T47D (cell line): ENCODE data around the gene SULT2A1.
"Not testable (repeated sequence)": the region's sequence is repeated elsewhere in the genome, so short reads cannot be mapped to it uniquely, and the experiment has no call there.

Experiments used
- DNase-seq, 2 experiments: peaks; one replicate each; pipeline versions ENCODE4 v3.0.0 to v3.0.0-alpha.2; 2011 to 2012; ENCODE audit warnings: low read depth in 1 of 2, low spot score in 1 of 2
- JUND ChIP-seq: IDR thresholded peaks from 2 replicates; pipeline ENCODE4 v1.6.1; 2012; ENCODE audit warnings: low read depth
- in situ Hi-C: cut with HindIII; loops from 2 replicates; pipeline ENCODE4 v1.10.0; 2016; ENCODE audit warnings: low sequenced_read_pairs, low pct_unique_long_range_greater_than_20kb

Gene SULT2A1, protein sequence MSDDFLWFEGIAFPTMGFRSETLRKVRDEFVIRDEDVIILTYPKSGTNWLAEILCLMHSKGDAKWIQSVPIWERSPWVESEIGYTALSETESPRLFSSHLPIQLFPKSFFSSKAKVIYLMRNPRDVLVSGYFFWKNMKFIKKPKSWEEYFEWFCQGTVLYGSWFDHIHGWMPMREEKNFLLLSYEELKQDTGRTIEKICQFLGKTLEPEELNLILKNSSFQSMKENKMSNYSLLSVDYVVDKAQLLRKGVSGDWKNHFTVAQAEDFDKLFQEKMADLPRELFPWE

DNA sequence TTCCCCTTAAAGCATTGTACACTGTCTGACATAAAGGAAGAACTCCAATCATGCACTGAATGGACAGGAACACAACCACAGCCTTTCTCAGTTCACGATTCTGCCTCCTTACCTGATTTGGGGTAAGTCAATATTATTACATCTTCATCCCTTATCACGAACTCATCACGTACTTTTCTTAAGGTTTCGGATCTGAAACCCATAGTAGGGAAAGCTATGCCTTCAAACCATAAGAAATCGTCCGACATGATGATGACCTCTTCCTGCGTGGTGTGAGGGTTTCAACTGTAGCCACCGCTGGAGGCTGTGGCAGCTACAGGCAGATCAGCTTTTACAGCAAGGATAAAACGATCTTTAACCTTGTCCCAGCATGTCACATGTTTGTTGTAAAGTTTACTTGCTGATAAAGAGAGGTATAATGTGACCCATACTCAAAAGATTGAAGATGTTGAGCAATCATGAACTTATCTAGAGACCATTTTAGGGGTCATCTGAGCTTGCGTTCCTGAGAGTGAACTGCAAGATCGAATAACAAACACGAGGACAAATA is at the start of gene SULT2A1:
Gene SULT2A1 (minus strand): TSS at position 306 of the 550 bp plus-strand sequence. CDS start 58 bp downstream, at position 248.
- in situ Hi-C loops = no loop called here
- no peak for DNase-seq
- TF ChIP-seq JUND = no peak

DNA sequence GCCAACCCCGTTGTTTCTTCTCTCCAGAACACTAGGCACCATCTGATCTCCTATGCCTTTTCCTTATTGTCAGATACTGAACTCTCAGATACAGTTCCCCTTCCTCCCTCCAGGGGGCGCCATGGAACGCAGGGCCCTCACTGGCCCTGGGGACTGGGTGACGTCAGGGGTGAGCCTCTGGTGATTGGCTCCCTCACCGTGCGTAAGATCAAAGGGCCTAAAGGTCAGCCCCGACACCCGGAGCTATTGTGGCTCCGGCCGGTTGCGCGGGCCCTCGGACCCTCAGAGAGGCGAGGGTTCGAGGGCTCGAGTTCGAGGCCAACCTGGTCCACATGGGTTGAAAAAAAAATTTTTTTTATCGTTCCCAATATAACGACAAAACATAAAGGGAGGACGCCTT is 42.5 kb upstream of the SULT2A1 start:
- DNase-seq, in situ Hi-C loops: not testable (repeated sequence)

DNA sequence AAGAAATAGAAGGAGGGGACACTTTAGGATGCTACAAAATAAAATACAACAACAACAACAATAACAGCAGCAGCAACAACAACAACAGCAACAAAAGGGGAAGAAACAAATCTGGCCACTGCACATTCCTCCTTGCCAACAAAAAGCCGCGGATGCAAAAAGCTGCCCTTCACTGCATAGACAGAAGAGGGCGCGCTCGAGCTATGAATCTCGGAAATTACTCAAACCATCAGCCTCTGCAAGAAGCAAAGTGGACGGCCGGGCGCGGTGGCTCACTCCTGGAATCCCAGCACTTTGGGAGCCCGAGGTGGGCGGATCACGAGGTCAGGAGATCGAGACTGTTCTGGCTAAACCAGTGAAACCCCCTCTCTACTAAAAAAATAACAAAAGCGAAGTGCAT is 34.0 kb upstream of the SULT2A1 start:
- in situ Hi-C loops, DNase-seq: not testable (repeated sequence)

DNA sequence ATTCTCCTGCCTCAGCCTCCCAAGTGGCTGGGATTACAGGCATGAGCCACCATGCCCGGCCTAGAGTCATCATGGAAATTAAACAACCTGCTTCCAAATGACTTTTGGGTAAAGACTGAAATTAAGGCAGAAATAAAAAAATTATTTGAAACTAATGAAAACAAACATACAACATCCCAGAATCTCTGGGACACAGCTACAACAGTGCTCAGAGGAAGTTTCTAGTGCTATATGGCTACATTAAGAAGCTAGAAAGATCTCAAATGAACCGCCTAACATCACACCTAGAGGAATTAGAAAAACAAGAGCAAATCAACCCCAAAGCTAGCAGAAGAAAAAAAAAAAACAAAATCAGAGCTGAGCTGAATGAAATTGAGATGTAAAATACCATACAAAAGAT is 24.1 kb upstream of the SULT2A1 start:
- in situ Hi-C loops, DNase-seq: not testable (repeated sequence)

DNA sequence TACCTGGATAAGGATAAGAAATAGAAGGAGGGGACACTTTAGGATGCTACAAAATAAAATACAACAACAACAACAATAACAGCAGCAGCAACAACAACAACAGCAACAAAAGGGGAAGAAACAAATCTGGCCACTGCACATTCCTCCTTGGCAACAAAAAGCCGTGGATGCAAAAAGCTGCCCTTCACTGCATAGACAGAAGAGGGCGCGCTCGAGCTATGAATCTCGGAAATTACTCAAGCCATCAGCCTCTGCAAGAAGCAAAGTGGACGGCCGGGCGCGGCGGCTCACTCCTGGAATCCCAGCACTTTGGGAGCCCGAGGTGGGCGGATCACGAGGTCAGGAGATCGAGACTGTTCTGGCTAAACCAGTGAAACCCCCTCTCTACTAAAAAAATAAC is 23.2 kb upstream of the SULT2A1 start:
- in situ Hi-C loops = not testable (repeated sequence)

DNA sequence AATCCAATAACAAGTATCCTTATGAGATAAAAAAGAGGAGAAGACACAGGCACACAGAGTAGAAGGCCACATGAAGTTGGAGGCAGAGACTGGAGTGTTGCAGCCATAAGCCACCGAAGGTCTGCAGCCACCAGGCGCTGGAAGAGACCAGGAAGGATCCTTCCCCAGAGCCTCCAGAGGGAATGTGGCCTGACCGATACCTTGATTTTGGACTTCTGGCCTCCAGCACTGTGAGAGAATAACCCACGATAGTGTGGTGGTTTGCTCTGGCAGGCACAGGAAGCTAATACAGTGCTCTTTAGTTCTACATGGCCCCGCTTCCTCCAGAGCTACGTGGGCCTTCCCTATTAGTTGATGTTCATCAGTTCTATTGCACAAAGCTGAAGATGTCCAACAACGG is 15.3 kb upstream of the SULT2A1 start:
- no peak for DNase-seq
- TF ChIP-seq JUND = no peak
- in situ Hi-C loops = no loop called here

More for the DNA sequence above, 23.2 kb upstream of the SULT2A1 start:
- DNase-seq = not testable (repeated sequence)

DNA sequence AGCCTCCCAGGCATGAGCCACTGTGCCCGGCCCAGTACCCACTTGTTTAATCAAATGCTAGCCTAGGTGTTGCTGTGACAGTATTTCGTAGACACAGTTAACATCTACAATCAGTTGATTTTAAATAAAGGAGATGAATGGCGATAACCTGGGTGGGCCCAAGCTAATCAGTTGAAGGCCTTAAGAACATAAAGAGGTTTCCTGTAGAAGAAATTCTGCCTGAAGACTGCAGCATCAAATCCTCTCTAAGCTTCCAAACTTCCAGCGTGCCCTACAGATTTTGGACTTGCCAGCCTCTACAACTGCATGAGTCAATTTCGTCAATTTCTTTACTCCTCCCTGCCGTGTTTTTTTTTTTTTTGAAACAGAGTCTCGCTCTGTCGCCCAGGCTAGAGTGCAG is 13.2 kb upstream of the SULT2A1 start:
- in situ Hi-C loops = no loop called here
- DNase-seq = no peak
- TF ChIP-seq JUND = no peak

DNA sequence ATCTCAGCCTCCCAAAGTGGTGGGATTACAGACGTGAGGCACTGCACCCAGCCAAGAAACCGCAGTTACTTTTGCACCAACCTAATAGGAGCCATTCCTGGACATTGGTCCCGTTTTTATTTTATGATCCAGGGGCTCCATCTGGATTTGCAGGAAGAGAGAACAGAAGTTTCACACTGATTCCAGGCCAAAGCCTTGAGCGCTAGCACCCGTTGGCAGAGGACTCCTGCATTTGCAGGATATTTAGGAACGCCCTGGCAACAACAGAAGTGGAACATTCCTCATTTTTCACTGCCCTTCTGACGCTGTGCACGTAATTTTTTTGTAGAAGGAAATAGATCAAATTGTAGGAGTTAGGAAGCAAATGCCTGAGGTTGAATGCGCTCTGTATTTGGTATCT is 11.7 kb upstream of the SULT2A1 start:
- DNase-seq = no peak
- in situ Hi-C loops = no loop called here
- no peak for TF ChIP-seq JUND

DNA sequence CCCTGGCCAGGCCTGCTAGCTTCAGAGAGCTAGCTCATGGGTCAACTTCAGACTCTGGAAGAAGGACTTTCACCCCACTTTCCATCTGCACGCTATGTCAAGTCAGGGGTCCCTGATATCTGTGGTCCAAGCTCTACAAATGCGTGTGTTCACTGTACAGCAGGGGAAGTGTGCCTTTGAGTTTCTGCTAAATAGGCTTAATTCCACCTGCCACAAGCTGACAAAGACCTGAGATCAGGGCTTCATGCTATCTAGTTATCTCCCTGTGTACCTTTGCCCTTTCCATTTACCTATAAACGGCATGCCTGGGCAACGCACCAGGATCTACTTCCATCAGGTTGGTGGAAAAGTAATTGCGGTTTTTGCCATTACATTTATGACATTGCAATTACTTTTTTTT is 10.7 kb upstream of the SULT2A1 start:
- DNase-seq = no peak
- in situ Hi-C loops = no loop called here

DNA sequence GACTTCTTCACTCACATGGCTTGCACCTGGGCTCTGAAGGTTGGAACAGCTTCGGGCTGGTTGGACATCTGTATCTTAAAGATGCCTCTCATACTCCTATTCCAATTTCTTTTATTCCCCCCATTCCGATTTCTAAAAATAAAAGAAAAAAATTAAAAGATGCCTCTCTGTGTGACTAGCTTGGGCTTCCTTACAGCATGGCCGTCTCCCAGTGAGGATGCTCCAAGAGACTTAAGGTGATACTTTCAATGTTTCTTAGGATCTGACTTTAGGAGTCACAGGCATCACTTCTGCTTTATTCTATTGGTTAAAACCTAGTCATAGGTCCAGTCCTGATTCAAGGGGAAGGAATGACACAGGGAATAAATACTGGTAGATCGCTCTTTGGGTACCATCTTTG is 9.9 kb upstream of the SULT2A1 start:
- in situ Hi-C loops = no loop called here
- DNase-seq = no peak
- no peak for TF ChIP-seq JUND

More for the DNA sequence above, 10.7 kb upstream of the SULT2A1 start:
- TF ChIP-seq JUND = no peak

DNA sequence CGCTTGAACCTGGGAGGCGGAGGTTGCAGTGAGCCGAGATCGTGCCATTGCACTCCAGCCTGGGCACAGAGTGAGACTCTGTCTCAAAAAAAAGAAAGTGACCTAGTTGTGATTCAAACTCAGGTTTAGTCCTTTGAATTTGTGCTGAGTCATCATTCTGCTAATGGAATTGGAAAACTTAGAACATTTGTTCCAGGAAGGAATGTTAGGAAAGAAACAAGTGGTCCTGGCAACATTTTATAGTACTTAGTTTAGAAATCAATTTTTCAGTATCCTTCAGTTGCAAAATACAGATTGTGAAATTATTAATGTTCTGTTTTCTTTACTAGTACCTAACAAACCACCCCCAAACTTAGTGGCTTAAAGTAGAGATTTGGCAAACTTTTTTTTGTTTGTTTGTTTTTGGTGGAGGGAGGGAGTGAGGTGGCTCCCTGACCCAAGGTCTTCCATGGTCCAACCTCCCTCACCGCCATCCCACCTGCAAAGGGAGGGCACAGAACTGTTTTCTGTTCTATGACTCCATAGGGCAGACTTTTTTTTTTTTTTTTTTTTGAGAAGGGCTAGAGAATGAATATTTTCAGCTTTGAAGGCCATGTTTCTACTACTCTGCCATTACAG is 9.2 kb upstream of the SULT2A1 start:
- no peak for TF ChIP-seq JUND
- in situ Hi-C loops = no loop called here
- DNase-seq = no peak

DNA sequence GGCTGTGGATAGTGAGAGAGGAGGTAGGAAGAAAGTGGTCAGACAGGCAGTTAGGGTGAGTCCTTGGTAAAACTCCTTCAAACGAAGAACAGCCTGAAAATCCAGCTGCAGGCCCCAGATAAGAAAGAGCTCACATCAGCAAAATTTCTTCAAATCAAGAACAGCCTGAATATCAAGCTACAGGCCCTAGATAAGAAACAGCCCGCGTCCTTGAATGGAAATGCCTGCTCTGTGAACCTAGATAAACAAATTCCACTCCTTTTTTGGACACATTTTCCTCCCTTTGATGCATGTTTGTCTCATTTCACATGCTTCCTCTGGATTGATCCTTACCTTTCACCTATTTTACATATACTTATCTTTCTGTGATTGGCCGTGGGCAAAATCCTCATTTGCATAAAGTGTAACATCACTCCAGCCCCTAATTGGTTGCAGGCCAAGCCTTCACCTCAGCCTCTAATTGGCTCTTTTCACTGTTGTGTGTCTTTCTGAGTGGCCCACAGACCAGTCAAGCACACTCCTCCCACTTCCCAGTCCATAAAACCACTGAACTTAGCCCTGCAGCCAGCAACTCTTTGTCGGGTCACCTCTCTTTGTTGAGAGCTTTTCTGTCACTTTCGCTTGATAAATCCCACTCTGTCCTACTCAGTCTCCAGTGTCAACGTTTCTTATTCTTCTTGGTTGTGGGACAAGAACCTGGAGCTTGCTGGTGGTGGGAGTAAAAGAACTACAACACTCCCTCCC is 6.0 kb upstream of the SULT2A1 start:
- peak in 1 of 2 experiments; percentile 16 for DNase-seq
- in situ Hi-C loops = no loop called here
- no peak for TF ChIP-seq JUND

DNA sequence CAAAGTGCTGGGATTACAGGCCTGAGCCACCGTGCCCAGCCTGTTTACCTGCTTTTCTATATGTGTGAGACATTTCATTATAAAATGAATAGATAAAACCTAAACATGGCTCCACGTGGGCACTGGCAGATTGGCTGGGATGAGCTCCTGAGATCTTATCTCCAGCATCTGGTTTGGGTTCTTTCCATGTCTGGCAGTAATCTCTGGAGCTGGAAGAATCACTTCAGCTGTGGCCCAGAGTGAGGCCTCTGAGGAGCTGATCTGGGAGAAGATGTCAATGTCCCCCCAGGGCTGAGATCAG is 5.5 kb upstream of the SULT2A1 start:
- in situ Hi-C loops = no loop called here
- DNase-seq = no peak
- TF ChIP-seq JUND = no peak
